Measurements from ENCODE around the gene SEC61A2. TPM values are rescaled to one million over a fixed set of nuclear protein-coding genes. Genes with fewer than 3 reads are reported as not detected.

Gene SEC61A2
- total and polyA plus RNA-seq, 2 experiments from 2014 or later, result 6.9 to 20.6 TPM

DNA sequence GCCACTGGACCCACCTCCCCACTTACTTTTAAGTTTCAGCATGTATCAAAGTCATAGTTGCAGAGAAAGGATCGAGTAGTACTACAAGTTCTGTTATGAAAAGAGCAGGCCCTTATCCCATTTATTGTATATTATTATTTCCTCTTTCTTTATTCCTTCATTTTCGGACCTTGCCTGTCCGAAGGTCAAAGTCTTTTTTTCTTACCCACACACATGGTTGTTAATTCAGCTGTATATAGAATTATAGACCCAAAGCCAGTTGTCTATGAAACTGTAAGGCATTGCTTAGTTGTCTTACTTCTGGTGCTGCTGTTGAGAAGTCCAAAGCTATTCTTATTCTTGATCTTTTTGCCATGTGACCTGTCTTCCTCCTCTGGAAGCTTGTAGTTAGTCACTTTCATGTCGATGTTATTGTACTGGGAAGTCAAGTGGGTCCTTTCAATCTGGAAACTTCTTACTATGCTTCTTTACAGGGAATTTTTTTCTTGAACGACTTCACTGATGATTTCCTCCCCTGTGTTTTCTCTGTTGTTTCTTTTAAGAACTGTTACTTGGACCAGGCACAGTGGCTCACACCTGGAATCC, 57.9 kb downstream of the SEC61A2 start:
- in situ Hi-C loops (cut with MboI), result no loop called here
- Histone ChIP-seq H3K9ac (no peak overlapping the region), H3K79me2 (ENCODE audit: insufficient read depth) (peaks cover 69% of the 10 kb centered on the region), H3K27me3 (replicated peaks; ENCODE audit: insufficient read depth) (no peaks in the 10 kb centered on the region), H3K4me3 (no peak overlapping the region), H4K20me1 (ENCODE audit: insufficient read depth) (no peaks in the 10 kb centered on the region), H2AFZ (no peak overlapping the region), H3K9me3 (ENCODE audit: low read depth) (no peaks in the 10 kb centered on the region), H3K27ac (no peak overlapping the region), H3K36me3 (ENCODE audit: low read depth) (peaks cover 21% of the 10 kb centered on the region; the same call in 1 of the 2 replicates), H3K4me1 (ENCODE audit: insufficient read depth) (no peaks in the 10 kb centered on the region), H3K9me2 (ENCODE audit: insufficient read depth) (no peaks in the 10 kb centered on the region), H3K4me2 (ENCODE audit: unreplicated experiment) (no peak overlapping the region), H3F3A (ENCODE audit: insufficient read depth) (no peaks in the 10 kb centered on the region)
- DNase-seq, result no peak
- TF ChIP-seq EZH2 (IDR thresholded peaks at IDR 0.05; ENCODE audit: insufficient read depth, poor library complexity, severe bottlenecking) (no peak), EZH2phosphoT487 (IDR thresholded peaks at IDR 0.05; ENCODE audit: insufficient read depth, low read depth) (no peak)
- 97 to 99% methylated on average over 5 of the region's 5 CpGs for WGBS, 2 experiments (ENCODE audit: low coverage in 1 of 2, low lambda C conversion rate in 2 of 2, missing lambda C conversion rate in 2 of 2)

DNA sequence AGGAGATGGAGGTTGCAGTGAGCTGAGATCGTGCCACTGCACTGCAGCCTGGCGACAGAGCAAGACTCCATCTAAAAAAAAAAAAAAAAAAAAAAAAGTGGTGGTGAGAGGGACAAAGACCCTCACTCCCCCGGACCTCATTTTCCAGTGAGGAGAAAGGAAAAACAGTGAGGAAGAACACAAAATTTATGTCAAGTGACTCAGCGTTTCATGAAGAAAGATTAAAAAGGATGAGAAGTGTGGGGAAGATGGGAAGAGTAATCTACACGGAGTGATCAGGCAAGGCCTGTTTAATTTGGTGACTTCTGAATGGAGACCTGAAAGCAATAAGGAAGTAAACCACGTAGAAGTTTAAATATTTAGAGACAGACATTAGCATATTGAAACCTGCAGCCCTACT, 59.2 kb downstream of the SEC61A2 start:
- in situ Hi-C loops (cut with MboI), result no loop called here
- H3K36me3 ChIP-seq (ENCODE audit: low read depth), result peaks cover 21% of the 10 kb centered on the region; the same call in 1 of the 2 replicates
- WGBS, 2 experiments (ENCODE audit: low coverage in 1 of 2, low lambda C conversion rate in 2 of 2, missing lambda C conversion rate in 2 of 2), result 91 to 93% methylated on average over 5 to 6 of the region's 6 CpGs
- H3K27ac ChIP-seq, result no peak overlapping the region
- H3K79me2 ChIP-seq (ENCODE audit: insufficient read depth), result peaks cover 81% of the 10 kb centered on the region
- H2AFZ ChIP-seq, result no peak overlapping the region
- no peak for TF ChIP-seq EZH2phosphoT487 (IDR thresholded peaks at IDR 0.05; ENCODE audit: insufficient read depth, low read depth)
- H3K4me2 ChIP-seq (ENCODE audit: unreplicated experiment), result no peak overlapping the region
- H3K9me3 ChIP-seq (ENCODE audit: low read depth), result no peaks in the 10 kb centered on the region
- peaks cover 8% of the 10 kb centered on the region for H3F3A ChIP-seq (ENCODE audit: insufficient read depth)
- no peak for DNase-seq
- H4K20me1 ChIP-seq (ENCODE audit: insufficient read depth), result no peaks in the 10 kb centered on the region
- H3K4me1 ChIP-seq (ENCODE audit: insufficient read depth), result peaks cover 7% of the 10 kb centered on the region; the same call in 1 of the 2 replicates
- no peaks in the 10 kb centered on the region for H3K27me3 ChIP-seq (replicated peaks; ENCODE audit: insufficient read depth)
- H3K9ac ChIP-seq, result no peak overlapping the region
- no peaks in the 10 kb centered on the region for H3K9me2 ChIP-seq (ENCODE audit: insufficient read depth)
- H3K4me3 ChIP-seq, result no peak overlapping the region

DNA sequence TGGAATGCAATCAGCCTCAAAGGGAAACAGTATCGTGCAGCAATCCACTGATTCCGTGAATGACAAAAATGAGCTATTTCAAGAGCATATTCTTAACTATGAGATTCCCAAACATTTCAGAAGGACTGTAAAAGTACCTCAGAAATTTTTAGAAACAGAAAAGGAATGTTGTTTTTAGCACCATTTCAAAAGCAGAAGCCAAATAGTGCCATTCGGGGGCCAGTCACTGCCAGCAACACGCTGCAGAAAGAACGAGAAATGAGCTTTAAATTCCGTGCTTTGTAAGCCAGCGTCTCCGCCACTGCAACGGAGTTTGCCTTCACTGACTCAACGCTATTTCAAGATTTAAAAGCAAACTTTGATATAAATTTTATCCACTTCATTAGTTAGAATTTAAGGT, 59.9 kb downstream of the SEC61A2 start:
- H3K9me3 ChIP-seq (ENCODE audit: low read depth), result no peaks in the 10 kb centered on the region
- no peaks in the 10 kb centered on the region for H3K9me2 ChIP-seq (ENCODE audit: insufficient read depth)
- H3K36me3 ChIP-seq (ENCODE audit: low read depth), result peaks cover 18% of the 10 kb centered on the region; the same call in 1 of the 2 replicates
- no peak overlapping the region for H3K4me2 ChIP-seq (ENCODE audit: unreplicated experiment)
- H3K27ac ChIP-seq, result no peak overlapping the region
- no peak overlapping the region for H2AFZ ChIP-seq
- in situ Hi-C loops (cut with MboI), result no loop called here
- no peaks in the 10 kb centered on the region for H3K27me3 ChIP-seq (replicated peaks; ENCODE audit: insufficient read depth)
- peaks cover 15% of the 10 kb centered on the region for H3F3A ChIP-seq (ENCODE audit: insufficient read depth)
- no peak for DNase-seq
- H4K20me1 ChIP-seq (ENCODE audit: insufficient read depth), result no peaks in the 10 kb centered on the region
- no peak overlapping the region for H3K9ac ChIP-seq
- 88 to 90% methylated on average over 10 of the region's 10 CpGs for WGBS, 2 experiments (ENCODE audit: low coverage in 1 of 2, low lambda C conversion rate in 2 of 2, missing lambda C conversion rate in 2 of 2)
- peaks cover 15% of the 10 kb centered on the region for H3K4me1 ChIP-seq (ENCODE audit: insufficient read depth)
- TF ChIP-seq EZH2phosphoT487 (IDR thresholded peaks at IDR 0.05; ENCODE audit: insufficient read depth, low read depth) (no peak), EZH2 (IDR thresholded peaks at IDR 0.05; ENCODE audit: insufficient read depth, poor library complexity, severe bottlenecking) (no peak)
- H3K79me2 ChIP-seq (ENCODE audit: insufficient read depth), result peaks cover 89% of the 10 kb centered on the region
- H3K4me3 ChIP-seq, result no peak overlapping the region

DNA sequence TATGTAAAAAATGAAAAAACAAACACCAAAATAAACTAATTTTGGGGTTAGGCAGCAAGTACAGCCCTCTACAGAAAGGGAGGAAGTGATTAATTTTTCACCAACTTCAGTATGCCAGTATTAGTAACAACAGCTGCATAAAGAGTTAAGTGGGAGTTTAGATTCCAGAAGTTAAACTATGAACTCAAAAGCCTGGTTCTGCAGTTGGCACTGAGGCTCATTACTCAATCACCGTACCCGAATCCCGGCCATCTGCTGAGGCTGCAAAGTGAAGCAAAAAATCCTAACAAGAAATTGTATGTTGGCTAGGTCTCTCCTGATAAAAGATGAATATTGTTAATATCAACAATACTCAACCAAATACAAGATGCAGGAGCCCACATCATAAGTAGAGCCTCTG, 62.2 kb downstream of the SEC61A2 start:
- Histone ChIP-seq H3K79me2 (ENCODE audit: insufficient read depth) (peaks cover 93% of the 10 kb centered on the region), H2AFZ (no peak overlapping the region), H4K20me1 (ENCODE audit: insufficient read depth) (no peaks in the 10 kb centered on the region), H3F3A (ENCODE audit: insufficient read depth) (peaks cover 24% of the 10 kb centered on the region), H3K9me2 (ENCODE audit: insufficient read depth) (no peaks in the 10 kb centered on the region), H3K27me3 (replicated peaks; ENCODE audit: insufficient read depth) (no peaks in the 10 kb centered on the region), H3K4me2 (ENCODE audit: unreplicated experiment) (no peak overlapping the region), H3K4me1 (ENCODE audit: insufficient read depth) (peaks cover 17% of the 10 kb centered on the region), H3K36me3 (ENCODE audit: low read depth) (0 out of 2 replicates have a peak, but pooled peaks cover 5% of the 10 kb centered on the region), H3K4me3 (no peak overlapping the region), H3K27ac (peak overlapping the region; percentile 21; the same call in 1 of the 2 replicates), H3K9me3 (ENCODE audit: low read depth) (no peaks in the 10 kb centered on the region), H3K9ac (no peak overlapping the region)
- no peak for TF ChIP-seq EZH2 (IDR thresholded peaks at IDR 0.05; ENCODE audit: insufficient read depth, poor library complexity, severe bottlenecking)
- TF ChIP-seq EZH2phosphoT487 (IDR thresholded peaks at IDR 0.05; ENCODE audit: insufficient read depth, low read depth), result no peak
- DNase-seq, result peak; percentile 27
- in situ Hi-C loops (cut with MboI), result no loop called here
- WGBS, 2 experiments (ENCODE audit: low coverage in 1 of 2, low lambda C conversion rate in 2 of 2, missing lambda C conversion rate in 2 of 2), result 20 to 22% methylated on average over 3 of the region's 3 CpGs
